NCI-H510A treated with DMSO at 0.1 percent for 48 hours (cell line): ENCODE results near the gene SERPINE2.

Experiments used
- DNase-seq: peaks from one replicate; lab custom pipeline; 2025; lab: John Stamatoyannopoulos, UW

SERPINE2 gene

DNA sequence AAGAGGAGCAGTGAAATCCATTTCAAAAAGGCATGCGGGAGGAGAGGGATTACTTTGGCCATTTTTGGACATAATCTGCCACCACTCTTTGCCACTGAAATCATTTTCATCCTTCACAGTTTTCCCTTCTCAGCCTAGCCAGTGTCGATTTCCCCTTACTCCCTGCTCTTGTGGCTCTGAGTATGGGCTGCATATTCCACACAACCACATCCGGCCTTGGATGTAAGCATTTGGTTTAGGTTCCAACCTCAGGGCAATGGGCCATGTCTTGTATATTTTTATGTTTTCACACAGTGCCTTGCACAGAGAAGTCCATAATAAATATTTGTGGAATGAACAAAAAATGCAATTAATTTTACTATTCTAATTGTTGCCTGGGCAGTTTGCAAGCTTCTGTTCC lies 7.7 kb upstream of the SERPINE2 start:
- no peak for DNase-seq

DNA sequence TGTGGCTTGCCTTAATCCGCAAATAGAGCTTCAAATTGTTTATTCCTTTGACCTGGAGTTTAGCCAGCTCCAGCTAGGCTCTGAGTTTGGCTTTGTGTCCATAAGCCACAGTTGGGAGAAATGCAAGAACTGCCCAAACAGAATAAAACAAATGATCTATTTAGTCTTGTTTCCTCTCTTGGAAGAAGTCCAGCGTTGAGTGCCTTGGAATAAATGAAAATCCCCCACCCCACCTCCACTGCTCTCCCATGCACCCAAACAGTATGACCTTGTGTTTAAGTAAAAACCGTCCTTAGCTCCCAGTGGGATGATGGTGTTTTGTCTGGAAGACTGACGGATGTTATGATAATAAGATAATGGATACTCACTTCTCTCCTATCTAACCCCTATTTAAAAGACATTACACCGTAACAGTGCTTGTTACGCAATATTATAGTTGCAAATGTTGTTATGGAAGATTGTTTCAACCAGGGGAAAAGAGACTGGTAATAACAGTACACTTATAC lies 3.2 kb upstream of the SERPINE2 start:
- no peak for DNase-seq

DNA sequence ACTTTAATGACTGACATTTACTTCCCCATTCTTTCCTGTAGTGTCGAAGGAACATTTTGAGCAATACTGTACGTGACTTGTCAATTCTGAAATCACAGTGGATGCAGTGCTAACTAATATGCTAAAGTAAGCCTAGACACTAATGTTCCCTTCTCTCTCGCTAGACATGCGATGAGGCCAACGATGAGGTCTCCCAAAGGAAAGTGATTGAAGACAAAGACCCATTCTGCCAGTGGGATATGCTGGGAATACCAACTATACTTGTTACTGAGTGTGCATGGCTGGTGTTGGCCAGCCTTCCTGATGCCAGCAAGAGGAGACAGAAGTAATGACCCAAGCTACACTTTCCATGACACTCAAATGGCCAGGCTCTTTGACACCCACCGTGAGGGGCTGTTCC lies 2.5 kb upstream of the SERPINE2 start:
- no peak for DNase-seq

DNA sequence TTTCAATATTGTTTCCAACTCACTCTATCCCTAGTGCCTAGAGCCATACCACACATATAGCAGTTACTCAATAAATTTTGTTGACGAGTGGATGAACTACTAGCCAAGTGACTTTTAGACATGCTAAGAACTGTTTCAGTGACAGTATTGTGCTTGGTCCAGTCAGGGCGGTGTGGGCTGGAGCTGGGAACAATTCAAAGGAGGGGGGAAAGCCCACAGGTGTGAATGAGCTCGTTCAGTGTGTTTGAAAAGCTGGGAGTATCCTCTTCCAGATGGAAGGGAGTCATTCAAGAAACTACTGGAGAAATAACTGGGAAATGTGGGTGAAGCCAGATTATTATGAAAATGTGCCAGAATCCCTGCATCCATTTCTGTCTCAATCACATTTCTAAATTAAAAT lies 1.7 kb upstream of the SERPINE2 start:
- DNase-seq: no peak

DNA sequence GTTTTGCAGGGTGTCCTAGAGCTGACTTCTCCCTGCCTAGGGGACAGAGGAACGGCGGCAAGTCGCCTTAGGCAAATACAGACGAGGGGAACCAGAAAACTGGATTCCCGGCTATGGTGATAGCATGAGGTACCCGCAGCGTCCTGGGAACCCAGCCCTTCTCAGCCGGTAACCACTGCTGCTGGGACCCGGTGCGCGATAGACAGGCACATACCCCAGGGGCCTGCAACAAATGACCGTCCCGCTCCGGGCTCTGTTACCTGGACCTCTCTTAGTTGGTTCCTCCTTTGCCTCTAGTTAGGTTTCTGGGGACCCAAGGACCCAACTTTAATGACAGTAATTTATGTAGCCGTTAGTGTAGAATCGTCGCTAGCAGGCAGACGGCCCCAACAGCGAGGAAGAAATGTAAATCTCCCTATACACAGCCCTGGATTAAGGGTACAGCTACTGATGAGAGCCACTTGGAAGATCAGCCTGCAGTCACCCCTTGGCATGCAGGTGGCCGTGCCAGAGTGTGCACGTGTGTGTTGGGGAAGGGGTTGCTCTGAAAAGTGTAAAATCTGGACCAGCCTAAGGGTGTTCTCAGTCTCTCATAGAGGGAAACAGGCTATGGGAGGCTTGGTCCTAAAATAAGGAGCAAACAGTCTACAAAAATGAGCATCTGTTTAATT lies 819 bp upstream of the SERPINE2 start:
- DNase-seq: no peak

DNA sequence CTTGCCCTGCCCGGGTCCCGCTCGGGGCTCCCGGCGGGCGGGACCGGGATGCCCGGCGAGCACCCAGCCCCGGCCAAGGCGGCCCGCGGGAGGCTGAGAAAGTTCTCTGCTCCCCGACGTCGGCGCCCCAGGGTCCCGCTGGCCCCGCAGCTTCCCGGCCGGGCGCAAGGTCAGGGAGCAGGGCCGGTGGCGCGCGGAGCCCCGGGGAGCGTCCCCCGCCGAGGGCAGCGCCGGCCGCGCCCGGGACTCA lies 331 bp downstream of the SERPINE2 start:
- no peak for DNase-seq

DNA sequence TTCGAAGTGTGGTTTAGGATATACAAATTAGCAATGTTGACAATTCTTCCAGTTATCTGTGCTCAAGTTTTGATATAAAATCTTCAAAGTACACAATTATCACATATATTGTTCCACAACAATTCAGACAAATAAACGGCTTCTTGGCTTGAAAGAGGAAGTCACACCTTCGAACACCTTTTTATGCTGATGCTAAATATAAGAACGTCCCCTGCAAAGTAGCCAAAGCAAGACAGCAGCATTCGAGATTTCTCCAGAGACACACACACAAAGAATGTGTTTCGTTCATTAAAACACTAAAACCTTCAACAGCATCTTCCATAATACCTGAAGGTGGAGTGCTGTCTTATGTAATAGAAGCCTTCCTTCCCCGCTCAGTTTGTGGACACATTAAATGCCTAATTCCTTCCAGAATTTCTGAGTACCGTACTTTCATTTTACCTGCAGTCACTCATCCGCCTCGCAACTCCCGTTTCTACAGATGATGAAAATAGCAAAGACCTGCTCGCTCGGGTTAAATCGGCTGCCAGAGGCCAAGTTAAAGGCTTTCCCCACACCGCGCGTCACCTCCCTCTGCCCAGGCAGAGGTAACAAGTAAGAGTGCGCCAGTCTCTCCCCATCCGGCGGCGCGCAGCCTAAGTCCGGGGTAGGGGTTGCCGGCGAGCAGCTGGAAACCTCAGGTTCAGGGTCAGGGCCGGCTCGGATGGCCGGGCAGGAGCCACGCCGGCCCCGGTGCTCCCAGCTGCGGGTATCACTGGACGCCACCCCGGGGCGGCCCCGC lies 847 bp downstream of the SERPINE2 start:
- DNase-seq: peak; percentile 42

DNA sequence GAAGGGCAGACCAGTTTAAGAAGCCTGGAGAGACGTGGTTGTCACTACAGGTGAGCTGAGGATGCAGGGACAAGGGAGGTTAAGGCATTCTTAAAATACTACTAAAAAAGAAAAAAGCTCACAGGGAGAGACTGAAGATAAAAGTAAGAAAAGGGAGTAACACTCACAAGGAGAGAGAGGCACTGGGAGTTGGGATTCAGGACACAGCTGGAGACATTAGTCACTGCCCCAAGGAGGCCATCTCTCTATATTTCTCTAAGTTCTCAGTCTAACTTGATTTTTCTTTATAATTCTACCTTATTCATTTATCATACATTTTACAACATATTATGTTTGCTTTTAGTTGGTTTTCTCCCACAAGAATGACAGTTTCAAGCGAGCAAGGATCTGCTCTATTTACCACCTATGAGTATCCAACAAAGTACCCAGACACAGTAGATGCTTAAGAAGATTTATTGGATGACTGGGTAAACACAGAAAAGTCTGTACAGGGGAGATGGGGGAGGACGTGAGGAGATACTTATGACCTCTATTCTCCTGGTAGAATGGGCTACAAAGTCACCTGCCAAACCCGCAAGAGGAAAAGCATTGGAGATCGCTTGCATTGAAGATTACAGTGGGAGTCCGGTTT lies 2.2 kb downstream of the SERPINE2 start:
- DNase-seq: no peak

DNA sequence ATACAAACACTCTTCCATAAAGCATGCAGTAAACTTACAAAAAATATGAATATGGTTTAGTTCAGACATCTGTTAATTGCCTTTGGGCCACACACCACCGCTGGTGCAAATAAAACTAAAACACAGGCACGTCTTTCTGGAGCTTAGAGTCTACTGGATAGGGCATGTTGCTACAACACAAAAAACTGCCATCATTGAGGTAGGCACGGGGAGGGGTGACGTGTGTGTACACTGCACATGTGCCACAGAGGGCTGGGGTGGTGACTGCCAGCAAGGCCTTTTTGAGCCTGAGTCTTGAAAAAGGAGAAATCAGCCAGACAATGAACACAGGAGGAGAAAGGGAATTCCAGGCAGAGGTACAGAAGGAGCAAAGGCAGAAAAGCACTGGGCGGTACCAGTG lies 5.1 kb downstream of the SERPINE2 start:
- DNase-seq: no peak

DNA sequence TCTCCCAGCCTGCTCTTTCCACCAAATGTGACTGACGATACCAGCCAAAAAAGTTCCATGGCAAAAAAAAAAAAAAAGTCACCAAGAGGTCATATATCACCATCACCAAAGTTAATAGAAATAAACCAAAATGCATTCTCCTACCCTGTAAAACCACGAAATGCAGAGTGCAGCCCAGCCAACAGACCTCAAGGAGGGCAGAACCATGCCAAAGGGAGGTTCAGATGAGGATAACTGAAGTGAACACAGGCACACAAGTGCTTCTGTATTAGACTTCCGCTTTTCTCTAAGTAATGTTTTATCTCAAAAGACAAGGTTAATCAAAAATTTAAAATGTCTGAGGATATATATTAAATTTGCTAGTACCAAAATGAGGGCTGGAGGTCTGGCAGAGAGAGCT lies 5.5 kb downstream of the SERPINE2 start:
- DNase-seq: no peak

DNA sequence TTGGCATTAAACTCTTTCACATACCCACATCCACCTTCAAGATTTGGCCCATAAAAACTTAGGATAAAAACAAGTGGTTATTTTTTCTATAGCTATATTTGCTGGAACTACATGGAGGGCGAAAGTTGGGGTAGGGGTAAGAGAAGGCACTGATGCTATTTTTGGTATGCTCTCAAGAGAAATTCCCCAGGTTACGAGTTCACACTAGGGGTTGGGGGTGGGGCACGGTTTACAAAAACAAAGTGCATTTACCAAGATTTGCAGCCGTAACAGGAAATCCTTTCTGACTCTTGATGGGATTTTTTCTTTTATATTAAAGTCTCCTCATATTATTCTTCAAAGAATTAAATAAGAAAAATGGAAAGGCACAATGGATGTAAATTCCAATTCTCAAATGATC lies 6.8 kb downstream of the SERPINE2 start:
- DNase-seq: no peak

DNA sequence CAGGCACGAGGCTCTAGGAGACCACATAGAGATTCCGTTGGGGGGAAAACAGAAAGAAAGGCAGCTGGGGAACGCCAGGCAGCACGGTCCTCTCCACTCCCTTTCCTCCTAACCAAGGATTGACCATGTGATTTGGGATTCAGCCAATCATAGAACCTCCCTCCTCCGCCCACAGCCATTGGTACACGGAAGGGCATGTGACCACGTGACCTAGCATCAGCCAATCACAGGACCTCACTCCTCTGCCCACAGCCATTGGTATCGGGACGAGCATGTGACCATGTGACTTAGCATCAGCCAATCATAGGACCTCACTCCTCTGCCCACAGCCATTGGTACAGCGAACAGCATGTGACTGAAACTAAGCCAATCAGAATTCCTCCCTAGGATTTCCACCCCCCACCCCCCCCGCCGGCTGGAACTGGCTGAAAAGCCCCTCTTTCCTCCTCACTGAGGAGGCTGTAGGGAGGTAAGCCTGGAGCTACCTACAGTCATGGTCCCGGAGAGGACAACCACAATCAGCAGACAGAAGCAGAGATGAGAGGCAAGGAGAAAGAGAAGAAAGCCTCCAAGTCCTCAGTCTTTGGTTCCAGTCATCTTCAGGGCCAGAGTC lies 7.6 kb downstream of the SERPINE2 start:
- DNase-seq: no peak

DNA sequence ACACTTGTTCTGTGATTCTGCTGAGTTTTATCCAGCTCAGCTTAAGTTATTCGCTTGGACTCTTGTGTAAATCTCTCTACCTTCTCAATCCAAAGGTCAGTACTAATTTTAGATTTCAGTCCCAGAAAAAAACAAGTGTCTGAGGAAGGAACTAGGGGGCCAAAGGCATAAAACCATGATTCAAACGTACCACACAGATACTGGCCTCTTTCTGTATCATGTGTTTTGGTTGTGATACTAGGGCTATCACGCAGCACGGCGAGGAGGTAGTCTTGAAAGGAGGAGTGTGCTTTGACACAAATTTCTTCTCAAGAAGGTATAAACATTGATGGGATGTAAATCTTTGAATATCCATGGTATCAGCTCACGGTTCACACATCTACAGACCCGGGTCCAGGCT lies 8.3 kb downstream of the SERPINE2 start:
- DNase-seq: no peak

DNA sequence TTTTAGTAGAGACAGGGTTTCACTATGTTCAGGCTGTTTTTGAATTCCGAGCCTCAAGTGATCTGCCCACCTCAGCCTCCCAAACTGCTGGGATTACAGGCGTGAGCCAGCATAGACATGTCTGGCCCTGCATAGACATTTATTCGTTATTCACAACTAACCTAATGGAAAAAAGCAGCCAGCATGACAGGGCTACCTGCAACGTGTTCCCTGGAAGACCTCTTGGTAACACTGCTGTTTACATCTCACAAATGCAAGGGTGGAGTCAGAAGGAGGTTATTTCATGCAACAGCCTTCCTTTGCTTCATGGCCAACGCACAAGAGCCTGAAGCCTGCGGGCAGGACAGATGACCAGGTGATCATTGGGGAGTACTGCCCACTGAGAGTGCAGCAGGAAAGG lies 9.2 kb downstream of the SERPINE2 start:
- no peak for DNase-seq

DNA sequence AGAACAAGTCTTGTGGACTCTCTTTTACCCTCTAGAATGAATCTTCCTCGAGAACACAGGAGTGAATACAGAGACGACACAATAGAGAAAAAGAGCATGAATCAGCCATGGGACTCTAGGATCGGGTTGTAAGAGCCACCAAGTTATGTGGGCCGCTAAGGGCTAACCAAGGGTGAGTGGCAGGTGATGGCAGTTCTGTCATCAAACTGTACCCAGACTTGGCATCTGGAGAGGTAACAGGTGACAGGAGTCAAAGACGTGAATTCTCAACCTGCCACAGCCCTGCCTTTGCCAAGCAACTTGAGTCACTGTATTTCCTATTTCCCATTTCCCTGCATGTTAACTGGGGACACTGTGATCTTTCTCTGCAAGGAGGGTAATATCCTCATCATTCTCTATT lies 11.2 kb downstream of the SERPINE2 start:
- DNase-seq: no peak

DNA sequence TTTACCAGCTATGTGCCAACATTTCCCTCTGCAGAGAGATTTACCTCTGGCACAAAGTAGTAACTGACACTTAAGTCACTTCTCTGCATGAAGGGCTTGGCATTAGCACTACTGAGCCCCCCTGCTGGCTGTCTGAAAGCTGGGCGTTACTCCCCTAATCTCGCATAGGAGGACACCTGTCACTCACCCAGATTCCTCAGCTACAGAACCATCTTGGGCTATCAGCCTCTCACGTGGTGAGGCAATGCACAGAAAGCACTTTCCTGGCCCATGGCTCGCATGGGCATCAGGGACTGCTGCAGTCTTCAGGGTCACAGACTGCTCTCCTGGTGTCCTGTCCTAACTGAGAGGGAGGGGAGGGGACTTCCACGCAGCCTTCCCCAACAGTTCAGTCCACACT lies 12.0 kb downstream of the SERPINE2 start:
- no peak for DNase-seq

DNA sequence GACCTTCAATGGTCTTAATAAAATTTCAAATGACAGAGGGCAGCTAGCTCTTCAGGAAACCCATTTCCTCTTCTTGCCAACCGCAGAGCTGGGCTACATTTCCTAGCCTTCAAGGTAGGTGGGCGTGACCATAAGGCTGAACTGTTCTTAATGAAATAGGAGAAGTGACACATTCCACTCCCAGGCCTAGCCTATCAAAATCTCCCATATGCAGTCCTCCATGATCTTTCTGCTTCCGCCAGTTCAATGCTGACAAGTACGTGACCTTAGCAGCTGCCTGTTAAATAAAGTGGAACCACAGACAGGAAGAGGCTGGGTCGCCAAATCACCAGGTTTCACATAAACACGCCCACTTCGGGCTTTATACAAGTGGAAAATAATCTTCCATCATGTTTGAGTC lies 13.2 kb downstream of the SERPINE2 start:
- no peak for DNase-seq

DNA sequence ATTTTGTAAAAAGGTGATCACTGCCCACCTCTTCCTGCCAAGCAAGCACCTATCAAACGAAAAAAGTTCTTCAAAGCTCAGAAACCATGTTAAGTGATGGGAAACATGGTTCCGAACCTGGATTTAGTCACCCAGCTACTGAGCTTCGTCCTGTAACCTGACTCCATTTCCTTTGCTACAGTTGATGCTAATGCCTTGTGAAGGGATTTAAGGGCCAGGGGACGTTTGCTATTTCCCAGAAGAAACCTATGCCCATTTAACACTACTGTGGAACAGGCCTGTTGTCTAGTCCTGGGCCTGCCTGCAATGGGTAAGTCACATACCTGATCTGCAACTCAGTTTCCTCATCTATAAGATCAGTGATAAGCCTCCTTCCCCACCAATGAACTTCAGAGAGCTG lies 14.8 kb downstream of the SERPINE2 start:
- no peak for DNase-seq

DNA sequence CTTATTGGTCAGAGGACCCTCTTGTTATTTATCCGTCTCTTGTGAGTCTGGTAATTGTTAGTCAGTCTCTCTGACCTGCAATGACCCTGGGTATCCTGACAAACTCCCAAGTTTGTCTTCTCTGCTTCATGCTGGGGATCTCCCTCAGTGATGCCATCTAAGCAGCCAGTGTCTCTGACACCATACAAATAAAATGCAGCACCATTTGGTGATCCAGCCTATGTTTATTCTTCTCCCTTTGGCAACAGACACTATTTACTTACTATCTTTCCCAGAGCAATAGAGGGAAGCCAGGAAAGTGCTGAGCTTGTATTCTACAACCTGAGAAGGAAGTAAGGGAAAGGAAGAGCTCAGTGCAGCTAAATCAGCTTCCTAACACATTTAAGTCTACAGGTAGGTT lies 15.9 kb downstream of the SERPINE2 start:
- no peak for DNase-seq

DNA sequence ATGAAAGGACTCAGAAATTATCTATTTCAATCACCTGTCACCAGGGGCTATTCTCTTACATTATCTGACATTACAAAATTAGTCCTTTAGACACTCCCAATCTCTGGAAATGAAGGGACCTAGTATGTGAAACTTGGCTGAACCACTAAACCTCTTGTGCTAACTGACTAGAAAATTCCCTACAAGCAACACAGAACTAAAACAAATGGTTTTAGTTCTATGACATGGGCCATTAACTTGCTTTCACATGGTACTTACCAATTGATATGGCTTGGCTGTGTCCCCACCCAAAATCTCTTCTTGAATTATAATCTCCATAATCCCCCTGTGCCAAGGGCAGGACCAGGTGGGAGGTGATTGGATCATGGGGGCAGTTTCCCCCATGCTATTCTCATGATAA lies 16.6 kb downstream of the SERPINE2 start:
- no peak for DNase-seq

DNA sequence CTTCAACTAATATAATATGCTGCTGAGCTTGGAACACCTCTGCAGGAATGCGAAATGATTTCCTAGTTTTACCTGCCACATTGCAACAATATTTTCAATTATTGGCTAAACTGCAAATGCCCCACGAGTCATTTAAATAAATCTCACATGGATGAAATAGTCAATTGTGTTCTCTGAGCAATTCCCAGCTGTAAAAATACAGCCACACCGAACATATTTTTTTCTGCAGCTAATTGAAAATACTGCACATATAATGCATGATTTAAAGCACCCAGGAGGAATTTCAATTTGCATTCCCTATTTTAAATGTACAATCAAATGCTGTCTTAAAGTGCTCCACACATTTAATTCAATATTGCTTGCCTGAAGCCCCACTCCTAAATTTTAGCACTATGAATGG lies 18.6 kb downstream of the SERPINE2 start:
- DNase-seq: no peak

DNA sequence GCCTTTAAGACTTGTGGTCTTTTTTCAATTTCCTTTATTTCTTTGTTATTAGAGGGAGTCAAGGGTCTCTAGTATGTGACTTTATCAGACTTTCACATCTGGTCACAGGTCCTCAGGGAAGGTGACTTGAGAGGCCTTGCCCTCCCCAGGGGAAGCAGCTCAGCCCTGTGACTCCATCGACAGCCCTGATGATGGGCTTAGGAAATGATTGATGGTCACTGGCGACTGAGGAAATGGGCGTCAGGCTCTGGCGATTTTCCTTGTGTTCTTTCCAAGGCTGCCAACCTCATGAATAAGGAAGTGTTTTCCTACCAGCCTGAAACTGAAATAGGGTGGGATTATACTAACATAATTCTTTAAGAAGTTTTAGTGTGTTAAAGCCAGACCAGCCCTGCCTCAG lies 21.1 kb downstream of the SERPINE2 start:
- DNase-seq: no peak

DNA sequence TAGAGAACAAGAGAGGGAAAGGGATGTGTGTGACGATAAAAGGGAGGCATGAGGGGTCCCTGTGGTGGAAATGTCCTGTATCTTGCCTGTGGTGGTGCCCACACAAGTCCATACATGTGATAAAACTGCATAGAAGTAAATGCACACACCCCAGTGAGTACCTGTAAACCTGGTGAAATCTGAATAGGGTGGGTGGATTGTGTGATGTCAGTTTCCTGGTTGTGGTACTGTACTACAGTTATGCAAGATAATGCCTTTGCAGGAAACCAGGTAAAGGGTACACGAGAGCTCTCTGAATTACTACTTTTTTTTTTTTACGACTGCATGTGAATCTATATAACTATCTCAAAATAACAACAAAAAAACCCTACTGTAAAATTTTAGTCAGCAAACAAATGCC lies 22.1 kb downstream of the SERPINE2 start:
- DNase-seq: no peak
